ENCODE results near the gene TCF4. TPM values are rescaled to one million over a fixed set of nuclear protein-coding genes. Genes with fewer than 3 reads are reported as not detected.

The TCF4 gene
- total RNA-seq, 6 experiments from 2014 or later = 50.4 to 71.1 (median 59.0) TPM

- TF ChIP-seq CTCF (IDR thresholded peaks at IDR 0.05) = no peak
- Mint-ChIP-seq H3K27me3 (ENCODE audit: insufficient read depth) (no peaks in the 10 kb centered on the region), H3K27ac (peak overlapping the region; percentile 80), H3K4me1 (ENCODE audit: low read depth) (peaks cover 88% of the 10 kb centered on the region), H3K4me3 (peak overlapping the region; percentile 74), H3K9me3 (peaks cover 4% of the 10 kb centered on the region; the same call in 1 of the 2 replicates), H3K36me3 (ENCODE audit: low read depth) (peaks cover 35% of the 10 kb centered on the region)
- DNase-seq = no peak
These were observed 336.6 kb downstream of the TCF4 start for GRCh38 chr18:55251254-55251971.

- no peaks in the 10 kb centered on the region for H3K27me3 Mint-ChIP-seq (ENCODE audit: insufficient read depth)
- peak; percentile 88 for DNase-seq
- H3K27ac Mint-ChIP-seq = peak overlapping the region; percentile 80
- peaks cover 88% of the 10 kb centered on the region for H3K4me1 Mint-ChIP-seq (ENCODE audit: low read depth)
- TF ChIP-seq CTCF (IDR thresholded peaks at IDR 0.05) = no peak
- H3K4me3 Mint-ChIP-seq = peak overlapping the region; percentile 74
- peaks cover 4% of the 10 kb centered on the region; the same call in 1 of the 2 replicates for H3K9me3 Mint-ChIP-seq
- peaks cover 33% of the 10 kb centered on the region for H3K36me3 Mint-ChIP-seq (ENCODE audit: low read depth)
These were observed 337.2 kb downstream of the TCF4 start for GRCh38 chr18:55250768-55251173.

- H3K36me3 Mint-ChIP-seq (ENCODE audit: low read depth) = peaks cover 23% of the 10 kb centered on the region
- no peak for TF ChIP-seq CTCF (IDR thresholded peaks at IDR 0.05)
- H3K4me1 Mint-ChIP-seq (ENCODE audit: low read depth) = peaks cover 94% of the 10 kb centered on the region
- H3K27me3 Mint-ChIP-seq (ENCODE audit: insufficient read depth) = no peaks in the 10 kb centered on the region
- H3K4me3 Mint-ChIP-seq = peak overlapping the region; percentile 25
- peak overlapping the region; percentile 80 for H3K27ac Mint-ChIP-seq
- peaks cover 4% of the 10 kb centered on the region; the same call in 1 of the 2 replicates for H3K9me3 Mint-ChIP-seq
- DNase-seq = no peak
These were observed 338.4 kb downstream of the TCF4 start for GRCh38 chr18:55249550-55249949.

- no peak overlapping the region for H3K27ac Mint-ChIP-seq
- H3K27me3 Mint-ChIP-seq (ENCODE audit: insufficient read depth) = no peaks in the 10 kb centered on the region; the same call in 1 of the 2 replicates
- no peak for TF ChIP-seq CTCF (IDR thresholded peaks at IDR 0.05)
- DNase-seq = no peak
- H3K9me3 Mint-ChIP-seq = no peaks in the 10 kb centered on the region
- peaks cover 13% of the 10 kb centered on the region for H3K36me3 Mint-ChIP-seq (ENCODE audit: low read depth)
- H3K4me3 Mint-ChIP-seq = no peak overlapping the region
- H3K4me1 Mint-ChIP-seq (ENCODE audit: low read depth) = peaks cover 97% of the 10 kb centered on the region
These were observed 339.5 kb downstream of the TCF4 start for GRCh38 chr18:55248495-55248894.

- Mint-ChIP-seq H3K27ac (peak overlapping the region; percentile 4), H3K36me3 (ENCODE audit: low read depth) (peaks cover 20% of the 10 kb centered on the region), H3K27me3 (ENCODE audit: insufficient read depth) (no peaks in the 10 kb centered on the region; the same call in 1 of the 2 replicates), H3K4me3 (no peak overlapping the region), H3K4me1 (ENCODE audit: low read depth) (peaks cover 88% of the 10 kb centered on the region), H3K9me3 (no peaks in the 10 kb centered on the region)
- TF ChIP-seq CTCF (IDR thresholded peaks at IDR 0.05) = no peak
- DNase-seq = no peak
These were observed 341.0 kb downstream of the TCF4 start for GRCh38 chr18:55247032-55247431.

All from HFFc6 (cell line).